HepG2 (cell line): ENCODE data around the gene MAT2A. TPM values are rescaled to one million over a fixed set of nuclear protein-coding genes. Genes with fewer than 3 reads are reported as not detected.

Experiments
- ATF3 ChIP-seq: sonication (generic); formaldehyde crosslinking; IDR thresholded peaks from 2 replicates; pipeline ENCODE4 v1.4.0; 2020; ENCODE audit warnings: missing genetic modification reagents
- CBX5 ChIP-seq: sonication (generic); formaldehyde crosslinking; IDR thresholded peaks from 2 replicates; pipeline ENCODE4 v1.4.0; 2020; ENCODE audit warnings: missing genetic modification reagents, borderline replicate concordance
- E2F2 ChIP-seq: sonication (generic); formaldehyde crosslinking; IDR thresholded peaks from 2 replicates; pipeline ENCODE4 v1.4.0; 2020; ENCODE audit warnings: missing genetic modification reagents, borderline replicate concordance
- LRRFIP1 ChIP-seq: sonication (generic); formaldehyde crosslinking; conservative IDR thresholded peaks from 2 replicates; pipeline ENCODE4 v1.4.0; 2020; ENCODE audit warnings: missing genetic modification reagents
- RBFOX2 ChIP-seq: fragments of 200-400 bp; formaldehyde crosslinking; IDR thresholded peaks from 2 replicates; pipeline ENCODE4 v1.6.1; 2017; ENCODE audit warnings: low read depth, mild to moderate bottlenecking, low read length
- REST ChIP-seq, 2 experiments: IDR thresholded peaks; 2 replicates each; pipeline ENCODE4 v1.6.1; 2011 to 2012; ENCODE audit warnings: low read length in 2 of 2, borderline replicate concordance in 1 of 2, low read depth in 1 of 2, mild to moderate bottlenecking in 1 of 2, moderate library complexity in 1 of 2
- SALL1 ChIP-seq: sonication (generic); formaldehyde crosslinking; IDR thresholded peaks from 2 replicates; pipeline ENCODE4 v1.8.0; 2022; ENCODE audit warnings: mild to moderate bottlenecking, missing genetic modification reagents
- TFE3 ChIP-seq: IDR thresholded peaks from 2 replicates; pipeline ENCODE4 v1.6.1; 2016
- U2AF2 ChIP-seq: fragments of 200-400 bp; formaldehyde crosslinking; IDR thresholded peaks from 2 replicates; pipeline ENCODE4 v1.6.1; 2017; ENCODE audit warnings: low read depth, mild to moderate bottlenecking, low read length
- USF2 ChIP-seq, 2 experiments: sonication (generic) in 1 of 2; formaldehyde crosslinking in 1 of 2; IDR thresholded peaks; 2 replicates each; pipeline versions ENCODE4 v1.5.1 to v1.6.1; 2011 to 2020; ENCODE audit warnings: borderline replicate concordance in 1 of 2, low read depth in 1 of 2, low read length in 1 of 2, mild to moderate bottlenecking in 1 of 2, missing genetic modification reagents in 1 of 2, moderate library complexity in 1 of 2
- YEATS2 ChIP-seq: sonication (generic); formaldehyde crosslinking; IDR thresholded peaks from 2 replicates; pipeline ENCODE4 v1.4.0; 2020; ENCODE audit warnings: missing genetic modification reagents, borderline replicate concordance
- ZNF546 ChIP-seq: sonication (generic); formaldehyde crosslinking; conservative IDR thresholded peaks from 2 replicates; pipeline ENCODE4 v1.8.1; 2023; ENCODE audit warnings: mild to moderate bottlenecking, missing genetic modification reagents
- ZNF615 ChIP-seq: sonication (generic); formaldehyde crosslinking; IDR thresholded peaks from 2 replicates; pipeline ENCODE4 v1.5.0; 2020; ENCODE audit warnings: mild to moderate bottlenecking, missing genetic modification reagents, borderline replicate concordance
- ZNF788 ChIP-seq: sonication (generic); formaldehyde crosslinking; IDR thresholded peaks from 2 replicates; pipeline ENCODE4 v1.5.0; 2020; ENCODE audit warnings: mild to moderate bottlenecking, missing genetic modification reagents, borderline replicate concordance
- ZSCAN20 ChIP-seq: sonication (generic); formaldehyde crosslinking; IDR thresholded peaks from 2 replicates; pipeline ENCODE4 v1.4.0; 2020; ENCODE audit warnings: missing genetic modification reagents, mild to moderate bottlenecking, borderline replicate concordance
- polyA plus RNA-seq, 8 experiments: library from polyadenylated mRNA; depleted of rRNA in 3 of 8; stranded (reverse) in 7 of 8; unstranded in 1 of 8; fragments of >200 nt; fragmentation: Illumina TruSeq in 4 of 8; extraction: Trizol in 4 of 8; gene quantifications; 2 replicates each; pipeline versions ENCODE4 v1.2.1 to v1.2.3, GENCODE V29; 2011 to 2016; ENCODE audit warnings: low read depth in 4 of 8, missing spikeins in 1 of 8, mixed read lengths in 1 of 8; ENCODE audit not compliant: insufficient read depth in 1 of 8
- total RNA-seq, 5 experiments: library from RNA; depleted of rRNA; stranded (reverse); fragments of >200 nt; fragmentation: Illumina TruSeq; extraction: Trizol; gene quantifications; 2 replicates each; pipeline ENCODE4 v1.2.3, GENCODE V29; 2016; ENCODE audit warnings: low read depth in 1 of 5

Gene MAT2A
- total and polyA plus RNA-seq, 2 of the 13 experiments (the other 11 are each of a cell fraction or from before 2014, with no cell fraction given): 155 to 331 TPM

- TF ChIP-seq TFE3 (no peak), U2AF2 (0 out of 2 replicates have a peak, but pooled peaks have one; percentile 22), E2F2 (peak; percentile 45; the same call in 1 of the 2 replicates), ZNF546 (peak; percentile 69; the same call in 1 of the 2 replicates), CBX5 (CRISPR knock-in tag) (peak; percentile 50; the same call in 1 of the 2 replicates), ZSCAN20 (peak; percentile 59; the same call in 1 of the 2 replicates), USF2 (IDR thresholded peaks at IDR 0.05; ENCODE audit: low read depth, low read length) (no peak), USF2 (CRISPR knock-in tag; IDR thresholded peaks at IDR 0.05; ENCODE audit: borderline replicate concordance) (peak; percentile 71), ZNF615 (no peak), YEATS2 (CRISPR knock-in tag) (no peak), ATF3 (CRISPR knock-in tag) (no peak; the same call in 1 of the 2 replicates), ZNF788 (CRISPR knock-in tag) (peak; percentile 72), SALL1 (peak; percentile 86), REST (IDR thresholded peaks at IDR 0.05; ENCODE audit: borderline replicate concordance in 1 of 2, low read depth in 1 of 2, low read length in 2 of 2) (0 out of 4 replicates have a peak, but pooled peaks of 1 of the 2 experiments have one; percentile 30), LRRFIP1 (CRISPR knock-in tag) (no peak), RBFOX2 (peak; percentile 94)
Observed at GRCh38 chr2:85539361-85540132, 579 bp downstream of the MAT2A start (continued).
